Stimulated activated CD4-positive, alpha-beta T cell treated with anti-CD3 and anti-CD28 coated beads, Interleukin-1b, Interleukin-23, amount 100 ng/mL, for 4 hours (primary cell): ENCODE data around the gene YAP1.

Experiments used
- DNase-seq, 2 donors: peaks; one replicate each; pipeline ENCODE4 v3.0.0-alpha.2; 2020; ENCODE audit warnings: low read depth in 2 of 2

YAP1 gene

GRCh38 chr11:102117472-102118113 lies 7.3 kb downstream of the YAP1 start:
- DNase-seq: no peak

- DNase-seq: no peak
Observed at GRCh38 chr11:102118937-102119336, 8.7 kb downstream of the YAP1 start.

DNA sequence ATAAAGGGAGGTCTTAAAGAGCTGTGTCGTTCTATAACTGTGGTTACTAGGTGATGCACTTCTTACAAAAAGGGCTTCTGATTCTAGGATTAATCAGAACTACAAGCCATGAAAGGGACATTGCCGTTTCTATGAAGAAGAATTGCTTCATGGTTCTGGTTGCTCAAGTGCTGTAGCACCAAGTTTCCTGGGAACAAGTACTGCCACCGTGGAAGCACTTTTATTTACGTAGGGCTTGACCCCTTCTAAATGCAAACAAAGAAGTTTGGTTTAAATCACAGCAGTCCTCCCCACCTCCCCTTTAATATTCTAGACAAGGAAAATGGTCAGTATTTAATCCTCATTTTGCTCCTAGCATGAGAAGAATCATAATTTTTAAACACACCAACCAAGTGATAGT lies 9.8 kb downstream of the YAP1 start:
- no peak for DNase-seq

- no peak for DNase-seq
Observed at GRCh38 chr11:102120437-102120973, 10.3 kb downstream of the YAP1 start.

DNA sequence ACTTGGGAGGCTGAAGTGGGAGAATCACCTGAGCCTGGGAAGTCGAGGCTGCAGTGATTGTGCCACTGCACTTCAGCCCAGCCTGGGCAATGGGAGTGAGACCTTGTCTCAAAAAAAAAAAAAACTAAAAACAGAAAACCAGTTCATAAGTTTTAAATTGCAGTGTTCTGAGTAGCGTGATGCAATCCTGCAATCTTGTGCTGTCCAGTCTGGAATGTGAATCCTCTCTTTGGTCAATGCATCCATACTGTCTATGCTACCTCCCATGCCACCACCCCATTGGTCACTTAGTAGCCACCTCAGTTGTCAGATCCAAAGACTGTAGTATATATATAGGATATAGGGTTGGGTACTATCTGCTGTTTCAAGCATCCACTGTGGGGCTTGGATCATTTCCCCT lies 11.1 kb downstream of the YAP1 start:
- no peak for DNase-seq

GRCh38 chr11:102134597-102134996 lies 24.4 kb downstream of the YAP1 start:
- DNase-seq: no peak

- DNase-seq: no peak
Observed at GRCh38 chr11:102135256-102135655, 25.0 kb downstream of the YAP1 start.

DNA sequence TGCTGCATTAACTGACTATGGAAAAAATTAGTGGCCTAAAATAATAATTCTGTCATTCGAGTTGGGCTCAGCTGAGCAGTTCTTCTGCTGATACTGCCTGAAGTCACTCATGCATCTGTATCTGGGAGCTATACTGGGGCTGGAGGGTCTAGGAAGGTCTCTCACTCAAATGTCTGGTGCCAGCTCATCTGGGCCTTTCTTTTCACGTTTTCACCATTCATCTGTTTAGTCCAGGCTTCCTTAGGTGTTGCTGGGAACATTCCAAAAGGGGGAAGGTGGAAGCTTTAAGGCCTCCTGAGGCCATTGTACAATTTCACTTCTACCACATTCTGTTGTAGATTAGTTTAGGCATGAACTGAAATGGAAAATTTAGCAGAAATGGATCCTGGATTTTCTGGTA lies 28.0 kb downstream of the YAP1 start:
- DNase-seq: no peak

GRCh38 chr11:102138670-102139069 lies 28.4 kb downstream of the YAP1 start:
- DNase-seq: no peak

DNA sequence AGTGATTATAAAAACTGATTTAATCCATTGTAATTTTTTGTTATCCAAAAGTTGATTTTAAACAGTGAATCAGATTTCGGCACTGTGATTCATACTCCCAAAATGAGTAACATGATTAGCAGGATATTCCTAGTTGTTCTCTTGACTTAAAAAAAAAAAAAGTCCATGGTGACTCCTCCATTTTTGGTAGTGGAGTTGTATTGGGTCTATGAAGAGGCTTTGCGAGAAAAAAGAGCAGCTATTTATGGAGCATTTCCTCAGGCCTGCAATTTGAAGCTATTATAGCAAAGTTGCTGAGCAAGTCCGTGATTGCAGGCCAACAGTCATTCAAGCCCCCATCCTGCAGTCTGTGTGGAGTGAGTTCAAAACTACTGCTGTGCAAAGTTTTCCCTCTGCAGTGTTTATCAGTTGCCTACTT lies 28.8 kb downstream of the YAP1 start:
- DNase-seq: no peak

DNA sequence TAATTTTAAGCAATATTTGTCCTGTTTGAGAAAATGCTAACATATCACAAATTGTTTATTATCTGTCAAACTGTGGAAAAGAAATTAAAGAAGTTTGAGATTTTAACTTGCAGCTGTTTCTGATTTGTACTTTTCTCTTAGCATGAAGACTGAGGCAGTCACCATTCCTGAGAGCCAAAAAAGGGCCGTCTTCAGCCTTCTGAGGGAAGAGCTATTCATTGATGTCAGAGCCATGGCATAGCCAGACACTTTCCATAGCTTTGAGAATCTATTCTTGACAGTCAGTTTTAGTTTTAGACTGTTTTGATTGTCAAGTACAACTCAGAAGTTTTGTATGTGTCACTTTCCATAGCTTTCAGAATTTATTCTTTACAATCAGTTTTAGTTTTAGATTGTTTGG lies 32.1 kb downstream of the YAP1 start:
- no peak for DNase-seq

DNA sequence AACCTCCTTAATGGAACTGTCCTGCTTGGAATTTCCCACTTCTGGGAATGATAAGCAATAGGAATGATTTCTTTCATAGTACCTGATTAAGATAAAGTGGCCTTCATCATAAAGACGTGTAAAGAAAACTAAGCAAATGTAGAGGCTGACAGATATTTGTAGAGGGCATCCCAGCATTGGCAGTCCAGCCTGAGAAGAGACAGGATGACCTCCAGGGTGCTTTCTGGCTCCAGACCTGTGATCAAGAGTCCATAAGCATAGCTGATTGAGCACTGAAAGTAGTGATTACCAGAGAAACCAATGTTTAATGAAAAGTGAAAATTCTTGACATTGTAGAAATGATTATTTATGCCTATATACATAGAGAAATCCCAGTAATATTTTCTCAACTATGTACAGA lies 33.6 kb downstream of the YAP1 start:
- no peak for DNase-seq

DNA sequence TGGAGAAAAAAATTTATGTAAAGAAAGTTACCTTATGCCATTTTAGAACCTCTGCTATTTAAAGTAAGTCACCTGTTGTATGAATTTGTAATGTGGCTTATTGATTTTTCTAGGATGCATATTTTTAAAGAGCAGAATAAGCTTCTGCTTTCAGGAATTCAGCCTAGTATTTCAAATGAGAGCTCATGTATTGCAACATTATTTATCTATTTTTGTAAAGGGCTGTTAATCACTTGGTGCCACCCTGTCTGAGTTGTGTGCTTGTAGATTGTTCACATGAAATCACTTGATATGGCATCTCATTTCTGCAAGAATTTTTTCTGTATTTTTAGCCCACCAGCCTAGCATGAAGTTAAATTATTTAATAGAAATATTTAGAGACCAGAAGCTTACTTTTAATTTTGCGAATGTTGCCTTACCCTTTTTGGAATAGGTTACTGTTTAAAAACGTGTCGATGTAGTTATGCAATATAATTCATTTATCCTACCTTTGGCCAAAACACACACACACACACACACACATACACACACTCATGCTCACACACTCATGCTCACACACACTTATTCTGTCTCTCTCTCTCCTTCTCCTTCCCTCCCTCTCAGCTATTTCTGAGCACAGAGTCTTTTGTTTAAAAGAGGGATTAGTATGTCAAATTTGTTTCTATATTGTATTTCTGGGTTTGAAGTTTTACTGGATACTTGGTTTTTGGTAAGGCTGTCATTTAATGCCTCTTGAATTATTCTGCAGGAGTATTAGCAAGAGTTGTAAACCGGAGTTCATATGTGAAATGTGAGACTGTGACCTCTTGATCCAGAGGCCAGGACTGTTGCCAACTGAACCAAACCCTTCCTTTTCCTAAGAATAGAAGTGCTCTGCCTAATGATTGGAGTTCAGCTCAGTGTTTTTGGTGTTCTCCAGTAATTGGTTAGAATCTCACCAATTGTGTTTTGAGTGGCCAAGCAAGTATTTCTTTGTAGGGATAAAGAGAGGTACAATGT lies 34.4 kb downstream of the YAP1 start:
- DNase-seq: no peak

GRCh38 chr11:102147015-102147414 lies 36.8 kb downstream of the YAP1 start:
- no peak for DNase-seq

- DNase-seq: no peak
Observed at GRCh38 chr11:102147632-102148031, 37.4 kb downstream of the YAP1 start.

- no peak for DNase-seq
Observed at GRCh38 chr11:102148059-102148458, 37.8 kb downstream of the YAP1 start.

- no peak for DNase-seq
Observed at GRCh38 chr11:102151784-102152525, 41.7 kb downstream of the YAP1 start.

DNA sequence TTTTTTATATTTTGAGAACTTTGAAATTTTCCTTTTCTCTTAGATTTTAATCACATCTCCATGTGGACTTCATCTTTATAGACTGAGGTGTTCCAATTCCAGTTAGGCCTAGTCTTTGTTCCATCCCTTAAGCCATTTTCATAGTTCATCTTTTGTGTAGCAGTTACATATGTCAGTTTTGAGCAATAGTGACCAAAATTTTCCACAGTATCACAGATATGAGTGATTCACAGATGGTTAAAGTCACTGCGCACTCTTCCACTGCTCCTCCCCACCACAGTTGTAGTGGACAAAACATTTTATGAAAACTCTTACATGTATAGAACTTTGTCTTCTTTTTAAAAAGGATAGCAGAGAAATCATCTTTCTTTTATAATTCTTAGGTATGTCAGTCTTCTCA lies 42.8 kb downstream of the YAP1 start:
- no peak for DNase-seq

GRCh38 chr11:102154806-102155205 lies 44.6 kb downstream of the YAP1 start:
- DNase-seq: no peak

GRCh38 chr11:102155676-102156075 lies 45.4 kb downstream of the YAP1 start:
- DNase-seq: no peak

DNA sequence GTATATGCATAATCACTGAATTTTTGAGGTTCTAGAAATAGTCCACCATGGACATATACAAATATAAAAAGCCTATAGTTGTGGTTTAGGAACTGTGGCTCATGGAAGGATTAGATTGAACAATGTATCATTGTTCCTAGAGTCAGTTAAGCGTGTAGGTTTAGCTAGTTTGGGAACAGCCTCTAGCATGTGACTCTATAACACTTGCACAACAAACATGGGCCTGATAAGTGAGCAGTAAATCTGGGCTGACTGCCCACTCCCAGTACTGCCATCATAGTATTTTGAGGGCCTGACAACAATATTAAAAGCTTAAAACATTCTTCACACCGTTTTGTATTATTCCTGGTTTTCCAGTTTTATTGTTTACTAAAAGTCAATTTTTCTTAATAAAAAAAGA lies 47.0 kb downstream of the YAP1 start:
- no peak for DNase-seq

GRCh38 chr11:102158164-102158735 lies 48.0 kb downstream of the YAP1 start:
- DNase-seq: no peak
